Myocyte (in vitro differentiated cells): ENCODE results near the gene C3orf22. TPM values are rescaled to one million over a fixed set of nuclear protein-coding genes. Genes with fewer than 3 reads are reported as not detected.
A peak's percentile ranks its signal among the peaks of the same experiment; 100 is the strongest.

Source experiments
- DNase-seq: peaks from one replicate; pipeline ENCODE4 v3.0.0-alpha.2; 2012; ENCODE audit warnings: low read depth
- total RNA-seq: library from RNA; depleted of rRNA; stranded (reverse); fragments of >200 nt; gene quantifications from 2 replicates; pipeline ENCODE4 v1.2.3, GENCODE V29; 2014

C3orf22 gene
- total RNA-seq, 1 donor from 2014 or later = not detected

- DNase-seq = no peak
Measured at GRCh38 chr3:126556637-126557414, 1.9 kb downstream of the C3orf22 start.

GRCh38 chr3:126555795-126556636 lies 2.7 kb downstream of the C3orf22 start:
- DNase-seq = no peak

- peak; percentile 23 for DNase-seq
Measured at GRCh38 chr3:126554560-126555525, 3.9 kb downstream of the C3orf22 start.

GRCh38 chr3:126553284-126554084 lies 5.2 kb downstream of the C3orf22 start:
- DNase-seq = no peak

GRCh38 chr3:126552688-126553283 lies 5.9 kb downstream of the C3orf22 start:
- DNase-seq = peak; percentile 77

GRCh38 chr3:126551839-126552687 lies 6.7 kb downstream of the C3orf22 start:
- DNase-seq = no peak

- DNase-seq = no peak
Measured at GRCh38 chr3:126551121-126551838, 7.5 kb downstream of the C3orf22 start.

- no peak for DNase-seq
Measured at GRCh38 chr3:126550488-126551051, 8.2 kb downstream of the C3orf22 start.

- DNase-seq = peak; percentile 12
Measured at GRCh38 chr3:126549861-126550487, 8.8 kb downstream of the C3orf22 start.

- DNase-seq = no peak
Measured at GRCh38 chr3:126548556-126549466, 9.9 kb downstream of the C3orf22 start.

GRCh38 chr3:126547721-126548120 lies 11.0 kb downstream of the C3orf22 start:
- DNase-seq = no peak

- no peak for DNase-seq
Measured at GRCh38 chr3:126546549-126547239, 12.0 kb downstream of the C3orf22 start.

- DNase-seq = no peak
Measured at GRCh38 chr3:126546013-126546412, 12.7 kb downstream of the C3orf22 start.

- no peak for DNase-seq
Measured at GRCh38 chr3:126545544-126545943, 13.2 kb downstream of the C3orf22 start.

GRCh38 chr3:126544596-126545281 lies 14.0 kb downstream of the C3orf22 start:
- DNase-seq = no peak
